Activated CD4-positive, alpha-beta memory T cell treated with anti-CD3 and anti-CD28 coated beads, Interleukin-2, amount 10 ng/mL, durations not matched to agents 7 days and 5 days (primary cell): ENCODE measurements around the gene STOX2. TPM values are rescaled to one million over a fixed set of nuclear protein-coding genes. Genes with fewer than 3 reads are reported as not detected.
"Not testable (repeated sequence)": the region's sequence is repeated elsewhere in the genome, so short reads cannot be mapped to it uniquely, and the experiment has no call there.

Experiments
- CTCF ChIA-PET: fragments of 350-600 bp; sonication (Branson Sonifier 250); formaldehyde crosslinking; loops from one replicate; lab custom pipeline; 2021; ENCODE audit warnings: antibody characterized with exemption, inconsistent platforms; lab: Charles Lee
- POLR2A ChIA-PET: fragments of 350-600 bp; sonication (Branson Sonifier 250); formaldehyde crosslinking; loops from one replicate; lab custom pipeline; 2021; ENCODE audit warnings: antibody characterized with exemption; lab: Charles Lee
- DNase-seq: peaks from one replicate; pipeline ENCODE4 v3.0.0-alpha.2; 2020
- H3K27ac Mint-ChIP-seq: one replicate; pipeline ENCODE4 v1.8.0; 2021; ENCODE audit warnings: mild to moderate bottlenecking, mixed read lengths
- H3K27me3 Mint-ChIP-seq: one replicate; pipeline ENCODE4 v1.8.0; 2021; ENCODE audit warnings: mixed read lengths
- H3K36me3 Mint-ChIP-seq: one replicate; pipeline ENCODE4 v1.8.0; 2021; ENCODE audit warnings: low read depth, mixed read lengths
- H3K4me1 Mint-ChIP-seq: one replicate; pipeline ENCODE4 v1.8.0; 2021; ENCODE audit warnings: mixed read lengths
- H3K4me3 Mint-ChIP-seq: one replicate; pipeline ENCODE4 v1.8.0; 2021; ENCODE audit warnings: mild to moderate bottlenecking, mixed read lengths
- H3K9me3 Mint-ChIP-seq: one replicate; pipeline ENCODE4 v1.8.0; 2021; ENCODE audit warnings: mixed read lengths
- total RNA-seq, 2 experiments: library from RNA; stranded (reverse); gene quantifications; one replicate each; pipeline ENCODE4 v1.2.3, GENCODE V29; 2021

The STOX2 gene
- total RNA-seq, 2 experiments from 2014 or later: not detected

GRCh38 chr4:184032091-184032490 lies 127.0 kb downstream of the STOX2 start:
- no peak for DNase-seq
- Mint-ChIP-seq H3K9me3 (no peaks in the 10 kb centered on the region), H3K4me3 (no peak overlapping the region), H3K27me3 (peaks cover 29% of the 10 kb centered on the region), H3K36me3 (no peaks in the 10 kb centered on the region), H3K27ac (no peak overlapping the region), H3K4me1 (peaks cover 21% of the 10 kb centered on the region)
- ChIA-PET POLR2A (no interaction called here), CTCF (no interaction called here)

DNA sequence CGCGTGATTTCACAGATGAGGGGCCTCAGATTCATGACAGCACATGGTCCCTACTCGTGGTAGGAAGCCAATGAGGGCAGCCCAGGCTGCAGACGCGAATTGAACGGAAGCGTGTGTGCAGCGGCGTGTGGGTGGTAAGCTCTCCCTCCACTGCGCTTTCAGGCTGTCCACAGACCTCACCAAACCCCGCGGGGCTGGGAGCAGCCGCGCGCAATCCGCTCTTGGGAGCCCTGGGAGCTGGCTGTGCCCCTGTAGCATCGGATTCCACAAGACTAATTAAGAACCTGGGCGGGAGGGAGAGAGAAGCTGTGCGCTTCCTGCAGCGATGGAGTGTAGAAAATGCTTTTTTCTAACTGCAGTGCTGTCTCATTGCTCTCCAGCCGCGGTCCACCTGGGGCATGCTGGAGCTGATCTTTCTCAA lies 134.9 kb downstream of the STOX2 start:
- POLR2A ChIA-PET: no interaction called here
- CTCF ChIA-PET: no interaction called here
- DNase-seq: no peak

DNA sequence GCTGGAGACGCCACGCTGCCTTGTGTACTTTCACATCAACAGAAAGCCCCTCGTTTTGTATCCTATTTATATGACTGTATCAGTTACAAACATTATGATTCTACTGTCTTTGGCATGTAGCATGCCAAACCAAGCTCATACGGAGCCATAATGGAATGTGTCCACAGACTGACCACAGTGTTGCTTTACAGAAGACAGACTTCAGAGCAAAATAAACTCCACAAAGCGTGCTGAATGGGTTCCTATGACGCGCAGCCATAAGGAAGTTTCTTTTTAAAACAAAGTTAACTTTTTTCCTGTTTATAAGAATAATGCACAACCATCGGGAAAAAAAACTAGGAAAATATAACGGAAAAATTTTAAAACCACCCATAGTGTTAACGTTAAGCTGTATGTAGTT lies 136.0 kb downstream of the STOX2 start:
- Mint-ChIP-seq H3K27me3 (peaks cover 54% of the 10 kb centered on the region), H3K4me3 (no peak overlapping the region)

More for the DNA sequence above, 134.9 kb downstream of the STOX2 start:
- Mint-ChIP-seq H3K27me3 (peaks cover 53% of the 10 kb centered on the region), H3K36me3 (no peaks in the 10 kb centered on the region), H3K4me1 (peaks cover 3% of the 10 kb centered on the region), H3K4me3 (no peak overlapping the region), H3K9me3 (no peaks in the 10 kb centered on the region), H3K27ac (no peak overlapping the region)

GRCh38 chr4:184046148-184046547 lies 141.0 kb downstream of the STOX2 start:
- Mint-ChIP-seq H3K4me3 (no peak overlapping the region), H3K27ac (no peak overlapping the region), H3K36me3 (no peaks in the 10 kb centered on the region), H3K4me1 (no peaks in the 10 kb centered on the region), H3K27me3 (peaks cover 28% of the 10 kb centered on the region), H3K9me3 (peaks cover 14% of the 10 kb centered on the region)
- ChIA-PET CTCF (no interaction called here), POLR2A (no interaction called here)
- no peak for DNase-seq

More for the DNA sequence above, 136.0 kb downstream of the STOX2 start:
- CTCF ChIA-PET: no interaction called here
- POLR2A ChIA-PET: no interaction called here
- H3K27ac Mint-ChIP-seq: no peak overlapping the region
- peaks cover 3% of the 10 kb centered on the region for H3K4me1 Mint-ChIP-seq
- peaks cover 4% of the 10 kb centered on the region for H3K9me3 Mint-ChIP-seq
- H3K36me3 Mint-ChIP-seq: no peaks in the 10 kb centered on the region
- no peak for DNase-seq

- POLR2A ChIA-PET, H3K36me3 Mint-ChIP-seq, H3K4me1 Mint-ChIP-seq, H3K27ac Mint-ChIP-seq, DNase-seq, CTCF ChIA-PET, H3K4me3 Mint-ChIP-seq: not testable (repeated sequence)
- peaks cover 14% of the 10 kb centered on the region for H3K9me3 Mint-ChIP-seq
- peaks cover 13% of the 10 kb centered on the region for H3K27me3 Mint-ChIP-seq
Observed at GRCh38 chr4:184051262-184051661, 146.2 kb downstream of the STOX2 start.

DNA sequence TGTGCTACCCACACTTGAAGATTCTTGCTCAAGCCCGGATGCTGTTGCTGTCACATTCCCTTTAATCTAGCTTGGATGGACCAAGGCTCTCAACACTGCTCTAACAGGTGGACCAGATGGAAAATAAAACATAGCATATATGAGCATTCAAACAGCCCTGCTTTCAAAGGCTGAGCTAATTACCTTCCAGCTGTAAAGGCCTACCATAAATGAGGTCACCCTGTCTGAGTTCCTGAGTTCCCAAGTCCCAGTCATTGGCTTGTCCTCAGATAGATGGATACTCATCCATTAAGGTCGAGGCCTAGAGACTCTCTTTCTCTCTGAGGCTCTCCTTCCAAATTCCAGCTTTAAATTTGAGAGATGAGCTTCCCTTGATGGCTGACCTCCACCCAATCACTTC lies 147.5 kb downstream of the STOX2 start:
- Mint-ChIP-seq H3K27ac (no peak overlapping the region), H3K27me3 (peaks cover 8% of the 10 kb centered on the region), H3K4me1 (no peaks in the 10 kb centered on the region), H3K4me3 (no peak overlapping the region), H3K36me3 (no peaks in the 10 kb centered on the region), H3K9me3 (peaks cover 9% of the 10 kb centered on the region)
- DNase-seq: no peak
- CTCF ChIA-PET: no interaction called here
- POLR2A ChIA-PET: no interaction called here

DNA sequence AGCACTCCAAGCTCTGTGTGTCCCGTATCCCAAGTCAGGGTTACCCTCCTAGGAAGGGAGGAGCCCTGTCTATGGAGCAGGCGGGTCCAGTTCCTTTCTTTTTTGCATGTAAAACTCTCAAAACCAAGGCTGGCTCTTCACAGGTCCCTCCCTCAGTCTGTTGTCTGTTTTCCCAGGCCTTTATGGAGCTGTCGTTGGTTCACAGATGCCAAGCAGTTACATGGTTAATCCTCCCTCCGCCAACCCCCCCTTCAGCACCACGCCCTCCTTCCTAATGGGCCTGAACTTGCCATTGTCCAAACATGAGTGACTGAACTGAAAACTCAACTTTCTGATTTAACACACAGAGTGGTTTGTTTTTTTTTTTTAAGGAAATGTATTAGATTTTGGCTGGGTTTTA lies 148.3 kb downstream of the STOX2 start:
- CTCF ChIA-PET: interaction anchor here (0.6 kb wide), 1 partner anchor 1232 kb away, joined by 3 read pairs; no protein-coding TSS in a partner anchor

GRCh38 chr4:184056877-184057276 lies 151.8 kb downstream of the STOX2 start:
- Mint-ChIP-seq H3K9me3 (no peaks in the 10 kb centered on the region), H3K27ac (no peak overlapping the region), H3K27me3 (peaks cover 6% of the 10 kb centered on the region), H3K4me3 (no peak overlapping the region), H3K36me3 (no peaks in the 10 kb centered on the region), H3K4me1 (no peaks in the 10 kb centered on the region)
- DNase-seq: no peak
- ChIA-PET POLR2A (no interaction called here), CTCF (interaction anchor here (0.5 kb wide), 1 partner anchor 1251 kb away, joined by 3 read pairs; no protein-coding TSS in a partner anchor)

More for the DNA sequence above, 148.3 kb downstream of the STOX2 start:
- Mint-ChIP-seq H3K27me3 (peaks cover 6% of the 10 kb centered on the region), H3K4me3 (no peak overlapping the region), H3K4me1 (no peaks in the 10 kb centered on the region), H3K27ac (no peak overlapping the region), H3K36me3 (no peaks in the 10 kb centered on the region), H3K9me3 (peaks cover 9% of the 10 kb centered on the region)
- DNase-seq: no peak
- POLR2A ChIA-PET: no interaction called here

DNA sequence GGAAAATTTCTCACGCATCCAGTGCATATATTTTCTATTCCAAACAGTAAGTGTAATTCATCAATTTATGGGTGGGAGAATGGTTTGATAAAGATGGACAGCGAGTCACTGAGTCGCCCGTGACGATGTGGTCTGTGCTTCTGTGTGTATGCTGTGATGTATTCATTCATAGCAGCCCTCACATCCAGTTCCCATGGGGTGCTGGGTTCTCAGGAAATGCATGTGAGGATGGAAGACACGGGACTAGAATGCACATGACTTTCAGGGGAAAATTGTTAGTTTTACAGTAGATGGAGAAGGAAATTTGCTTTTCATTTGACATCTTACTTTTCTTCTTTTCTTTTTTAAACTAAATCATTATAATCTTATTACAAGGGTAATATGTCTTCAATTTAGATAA lies 152.9 kb downstream of the STOX2 start:
- CTCF ChIA-PET: no interaction called here
- Mint-ChIP-seq H3K27ac (no peak overlapping the region), H3K4me3 (no peak overlapping the region), H3K4me1 (no peaks in the 10 kb centered on the region), H3K27me3 (peaks cover 6% of the 10 kb centered on the region), H3K9me3 (no peaks in the 10 kb centered on the region), H3K36me3 (no peaks in the 10 kb centered on the region)
- POLR2A ChIA-PET: no interaction called here
- no peak for DNase-seq

DNA sequence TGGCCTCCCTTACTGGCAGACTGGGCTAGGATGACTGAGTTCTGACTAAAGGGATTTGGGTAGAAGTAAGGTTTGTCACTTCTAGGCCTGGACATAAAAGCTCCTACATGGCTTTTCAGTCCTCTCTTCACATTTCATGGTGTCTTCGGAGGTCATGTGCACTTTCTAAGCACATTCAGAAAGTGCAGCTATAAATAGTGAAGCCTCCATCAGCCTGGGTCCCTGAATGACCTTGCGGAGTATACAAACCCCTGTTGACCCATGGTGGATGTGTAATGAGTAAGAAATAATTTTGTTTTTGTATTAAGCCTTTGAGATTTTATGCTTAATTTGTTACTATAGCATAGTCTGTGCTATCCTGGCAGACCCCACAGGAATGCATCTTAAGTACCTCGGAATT lies 154.0 kb downstream of the STOX2 start:
- CTCF ChIA-PET: no interaction called here
- Mint-ChIP-seq H3K27me3 (peaks cover 6% of the 10 kb centered on the region), H3K4me3 (no peak overlapping the region), H3K9me3 (no peaks in the 10 kb centered on the region), H3K27ac (no peak overlapping the region), H3K4me1 (no peaks in the 10 kb centered on the region), H3K36me3 (no peaks in the 10 kb centered on the region)
- DNase-seq: no peak
- POLR2A ChIA-PET: no interaction called here

DNA sequence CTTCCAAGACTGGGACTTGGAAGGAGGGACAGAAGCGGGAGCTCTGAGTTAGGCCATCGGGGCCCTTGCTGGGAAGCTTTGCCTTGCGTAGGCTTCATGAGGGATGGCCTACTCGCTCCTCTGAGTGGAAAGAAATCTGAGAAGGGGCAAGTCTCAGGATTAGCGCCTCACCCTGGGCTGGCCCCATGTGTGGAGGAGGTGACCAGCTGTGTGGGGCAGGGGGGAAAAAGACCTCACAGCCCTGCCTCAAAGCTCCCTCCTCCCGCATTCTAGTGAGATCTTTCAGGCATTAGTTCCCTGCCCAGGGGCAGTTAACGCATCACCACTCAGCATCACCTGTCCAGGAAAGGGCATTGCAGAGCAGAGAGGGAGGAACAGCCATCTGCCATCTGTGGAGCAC lies 156.5 kb downstream of the STOX2 start:
- ChIA-PET POLR2A (no interaction called here), CTCF (no interaction called here)
- H3K27me3 Mint-ChIP-seq: peaks cover 4% of the 10 kb centered on the region

GRCh38 chr4:184062769-184063168 lies 157.7 kb downstream of the STOX2 start:
- Mint-ChIP-seq H3K9me3 (no peaks in the 10 kb centered on the region), H3K36me3 (no peaks in the 10 kb centered on the region), H3K4me1 (no peaks in the 10 kb centered on the region), H3K27me3 (peaks cover 7% of the 10 kb centered on the region), H3K27ac (no peak overlapping the region), H3K4me3 (no peak overlapping the region)
- CTCF ChIA-PET: no interaction called here
- POLR2A ChIA-PET: no interaction called here
- DNase-seq: no peak

More for the DNA sequence above, 156.5 kb downstream of the STOX2 start:
- no peaks in the 10 kb centered on the region for H3K4me1 Mint-ChIP-seq
- no peaks in the 10 kb centered on the region for H3K9me3 Mint-ChIP-seq
- no peak overlapping the region for H3K27ac Mint-ChIP-seq
- H3K36me3 Mint-ChIP-seq: no peaks in the 10 kb centered on the region
- DNase-seq: no peak
- no peak overlapping the region for H3K4me3 Mint-ChIP-seq

DNA sequence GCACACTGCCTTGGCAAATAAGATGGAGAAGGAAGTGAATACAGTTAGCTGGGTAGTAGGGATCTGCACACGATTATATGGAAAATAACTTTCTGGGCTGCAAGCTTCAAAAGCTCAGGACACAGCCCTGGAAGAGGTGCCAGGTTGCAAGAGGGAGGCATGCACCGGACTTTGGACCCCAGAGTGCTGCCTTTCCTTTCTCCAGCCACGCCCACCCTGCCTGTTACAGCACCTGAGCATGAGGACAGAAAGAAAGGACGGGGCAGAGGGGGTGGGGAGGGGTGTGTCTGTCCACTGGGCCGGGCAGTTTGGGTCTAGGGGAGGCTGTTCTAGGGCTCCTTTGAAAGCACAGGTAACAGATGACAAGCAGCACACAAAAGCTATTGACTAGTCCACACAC lies 159.8 kb downstream of the STOX2 start:
- no peak overlapping the region for H3K27ac Mint-ChIP-seq
- CTCF ChIA-PET: no interaction called here
- H3K36me3 Mint-ChIP-seq: no peaks in the 10 kb centered on the region
- H3K4me1 Mint-ChIP-seq: no peaks in the 10 kb centered on the region
- H3K27me3 Mint-ChIP-seq: peaks cover 10% of the 10 kb centered on the region
- H3K9me3 Mint-ChIP-seq: no peaks in the 10 kb centered on the region
- DNase-seq: no peak
- POLR2A ChIA-PET: no interaction called here
- H3K4me3 Mint-ChIP-seq: no peak overlapping the region

- H3K36me3 Mint-ChIP-seq: no peaks in the 10 kb centered on the region
- no peak overlapping the region for H3K27ac Mint-ChIP-seq
- no peak overlapping the region for H3K4me3 Mint-ChIP-seq
- H3K9me3 Mint-ChIP-seq: peaks cover under 1% of the 10 kb centered on the region
- peaks cover 15% of the 10 kb centered on the region for H3K27me3 Mint-ChIP-seq
- CTCF ChIA-PET: interaction anchor here (0.6 kb wide), 1 partner anchor 183 kb away, joined by 3 read pairs; no protein-coding TSS in a partner anchor
- DNase-seq: no peak
- no peaks in the 10 kb centered on the region for H3K4me1 Mint-ChIP-seq
- POLR2A ChIA-PET: no interaction called here
Observed at GRCh38 chr4:184066584-184067300, 161.6 kb downstream of the STOX2 start.
